Neural progenitor cell (in vitro differentiated cells): ENCODE results near the gene TMEM234. TPM values are rescaled to one million over a fixed set of nuclear protein-coding genes. Genes with fewer than 3 reads are reported as not detected.

ENCODE experiments used
- DNase-seq: peaks from one replicate; pipeline ENCODE4 v3.0.0-alpha.2; 2016; ENCODE audit warnings: low spot score
- H2AFZ ChIP-seq: fragments of 200-600 bp; sonication (generic); replicated peaks from 2 replicates; pipeline ENCODE4 v1.6.1; 2016; ENCODE audit warnings: antibody characterized with exemption
- H3F3A ChIP-seq: fragments of 200-600 bp; sonication (generic); 2 replicates; pipeline ENCODE4 v1.6.1; 2016; ENCODE audit warnings: antibody characterized with exemption, low read depth
- H3K27ac ChIP-seq: fragments of 200-600 bp; sonication (generic); 2 replicates; pipeline ENCODE4 v1.5.1; 2016; ENCODE audit warnings: mild to moderate bottlenecking
- H3K27me3 ChIP-seq: fragments of 200-600 bp; sonication (generic); 2 replicates; pipeline ENCODE4 v1.6.1; 2016; ENCODE audit warnings: mild to moderate bottlenecking, moderate library complexity
- H3K36me3 ChIP-seq: fragments of 200-600 bp; sonication (generic); 2 replicates; pipeline ENCODE4 v1.5.1; 2016
- H3K4me1 ChIP-seq: fragments of 200-600 bp; sonication (generic); 2 replicates; pipeline ENCODE4 v1.6.1; 2016; ENCODE audit warnings: mixed run types
- H3K4me2 ChIP-seq: fragments of 200-600 bp; sonication (generic); 2 replicates; pipeline ENCODE4 v1.6.1; 2016
- H3K4me3 ChIP-seq: fragments of 200-600 bp; sonication (generic); 2 replicates; pipeline ENCODE4 v1.5.1; 2016
- H3K79me2 ChIP-seq: fragments of 200-600 bp; sonication (generic); 2 replicates; pipeline ENCODE4 v1.6.1; 2016; ENCODE audit warnings: low read depth
- H3K9ac ChIP-seq: fragments of 200-600 bp; sonication (generic); 2 replicates; pipeline ENCODE4 v1.6.1; 2016
- H3K9me3 ChIP-seq: fragments of 200-600 bp; sonication (generic); 2 replicates; pipeline ENCODE4 v1.5.1; 2016; ENCODE audit warnings: low read depth
- H4K20me1 ChIP-seq: fragments of 200-600 bp; sonication (generic); 2 replicates; pipeline ENCODE4 v1.6.1; 2016; ENCODE audit warnings: low read depth
- H3K27ac Mint-ChIP-seq: 3 replicates; pipeline ENCODE4 v1.8.0; 2021; ENCODE audit warnings: mixed read lengths
- H3K27me3 Mint-ChIP-seq: 2 replicates; pipeline ENCODE4 v1.8.0; 2022; ENCODE audit warnings: low read depth, mild to moderate bottlenecking, inconsistent platforms, moderate library complexity, mixed read lengths; ENCODE audit not compliant: insufficient read depth
- H3K36me3 Mint-ChIP-seq: 3 replicates; pipeline ENCODE4 v1.8.0; 2021; ENCODE audit warnings: mixed read lengths
- H3K4me1 Mint-ChIP-seq: 3 replicates; pipeline ENCODE4 v1.8.0; 2021; ENCODE audit warnings: mixed read lengths
- H3K4me3 Mint-ChIP-seq: 3 replicates; pipeline ENCODE4 v1.8.0; 2021; ENCODE audit warnings: mild to moderate bottlenecking, moderate library complexity, mixed read lengths
- H3K9me3 Mint-ChIP-seq: 3 replicates; pipeline ENCODE4 v1.8.0; 2020; ENCODE audit warnings: mixed read lengths
- CTCF ChIP-seq: fragments of 200-600 bp; sonication (generic); IDR thresholded peaks from 2 replicates; pipeline ENCODE4 v1.5.1; 2017; ENCODE audit warnings: antibody characterized with exemption, mild to moderate bottlenecking
- EZH2 ChIP-seq: fragments of 200-600 bp; sonication (generic); IDR thresholded peaks from 2 replicates; pipeline ENCODE4 v1.6.1; 2017; ENCODE audit warnings: antibody characterized with exemption, mild to moderate bottlenecking, moderate library complexity
- EZH2phosphoT487 ChIP-seq: fragments of 200-600 bp; sonication (generic); IDR thresholded peaks from 2 replicates; pipeline ENCODE4 v1.6.1; 2017; ENCODE audit warnings: antibody characterized with exemption
- total RNA-seq: library from RNA; depleted of rRNA; stranded (reverse); fragments of >200 nt; gene quantifications from 2 replicates; pipeline ENCODE4 v1.2.3, GENCODE V29; 2015; ENCODE audit warnings: low replicate concordance

Gene TMEM234
- total RNA-seq, 1 donor from 2014 or later = 6.0 TPM

- Histone ChIP-seq H3K4me2 (no peak overlapping the region), H4K20me1 (no peaks in the 10 kb centered on the region), H3K36me3 (no peaks in the 10 kb centered on the region), H3K9me3 (no peaks in the 10 kb centered on the region), H3K9ac (no peak overlapping the region), H3K79me2 (no peaks in the 10 kb centered on the region), H3K27me3 (no peaks in the 10 kb centered on the region), H3K27ac (no peak overlapping the region), H3K4me1 (no peaks in the 10 kb centered on the region), H3F3A (no peaks in the 10 kb centered on the region), H3K4me3 (no peak overlapping the region), H2AFZ (no peak overlapping the region)
- no peaks in the 10 kb centered on the region for H3K9me3 Mint-ChIP-seq
- no peaks in the 10 kb centered on the region for H3K36me3 Mint-ChIP-seq
- H3K4me3 Mint-ChIP-seq = no peak overlapping the region
- TF ChIP-seq CTCF = no peak
- TF ChIP-seq EZH2 = no peak
- no peak for TF ChIP-seq EZH2phosphoT487
- peaks cover 6% of the 10 kb centered on the region for H3K27me3 Mint-ChIP-seq
- peaks cover 2% of the 10 kb centered on the region for H3K4me1 Mint-ChIP-seq
- H3K27ac Mint-ChIP-seq = no peak overlapping the region
- no peak for DNase-seq
Measured at GRCh38 chr1:32256473-32257226, 34.5 kb upstream of the TMEM234 start.

- Histone ChIP-seq H4K20me1 (no peaks in the 10 kb centered on the region), H3K4me3 (no peak overlapping the region), H3K9me3 (no peaks in the 10 kb centered on the region), H3K4me2 (no peak overlapping the region), H2AFZ (no peak overlapping the region), H3K4me1 (no peaks in the 10 kb centered on the region), H3F3A (no peaks in the 10 kb centered on the region), H3K79me2 (no peaks in the 10 kb centered on the region), H3K27me3 (no peaks in the 10 kb centered on the region), H3K36me3 (no peaks in the 10 kb centered on the region), H3K9ac (no peak overlapping the region), H3K27ac (no peak overlapping the region)
- H3K9me3 Mint-ChIP-seq = no peaks in the 10 kb centered on the region
- H3K4me3 Mint-ChIP-seq = no peak overlapping the region
- H3K27me3 Mint-ChIP-seq = peaks cover 4% of the 10 kb centered on the region
- no peaks in the 10 kb centered on the region for H3K36me3 Mint-ChIP-seq
- peaks cover 10% of the 10 kb centered on the region for H3K4me1 Mint-ChIP-seq
- no peak for DNase-seq
- no peak overlapping the region for H3K27ac Mint-ChIP-seq
- no peak for TF ChIP-seq EZH2phosphoT487
- TF ChIP-seq CTCF = no peak
Measured at GRCh38 chr1:32255072-32256071, 33.2 kb upstream of the TMEM234 start.

GRCh38 chr1:32250893-32251716, 29.0 kb upstream of the TMEM234 start, which contains the start of gene LCK:
Gene LCK (plus strand): TSS chr1:32251265. CDS start chr1:32274330, 23,065 bp downstream.
- H2AFZ ChIP-seq = no peak within 1 kb of the TSS
- no peak within 1 kb of the TSS for H3K4me3 ChIP-seq
- no peaks in the 10 kb centered on the region for H3K36me3 ChIP-seq
- no peaks in the 10 kb centered on the region for H3K9me3 ChIP-seq
- peaks cover 22% of the 10 kb centered on the region for H3F3A ChIP-seq
- no peak within 1 kb of the TSS for H3K27ac ChIP-seq
- H3K9me3 Mint-ChIP-seq = no peaks in the 10 kb centered on the region
- TF ChIP-seq CTCF (no peak), EZH2phosphoT487 (no peak), EZH2 (no peak)
- H3K27me3 Mint-ChIP-seq = peaks cover 9% of the 10 kb centered on the region
- peaks cover 23% of the 10 kb centered on the region for H3K4me1 Mint-ChIP-seq
- H3K9ac ChIP-seq = no peak within 1 kb of the TSS
- H3K4me3 Mint-ChIP-seq = peak within 1 kb of the TSS; percentile 16
- peaks cover 12% of the 10 kb centered on the region for H3K4me1 ChIP-seq
- H3K79me2 ChIP-seq = no peaks in the 10 kb centered on the region
- no peaks in the 10 kb centered on the region for H3K36me3 Mint-ChIP-seq
- H3K27ac Mint-ChIP-seq = peak within 1 kb of the TSS; percentile 81
- H3K27me3 ChIP-seq = no peaks in the 10 kb centered on the region
- no peak within 1 kb of the TSS for H3K4me2 ChIP-seq
- DNase-seq = no peak
- no peaks in the 10 kb centered on the region for H4K20me1 ChIP-seq
